ENCODE data around the gene CEBPB.

The CEBPB gene

DNA sequence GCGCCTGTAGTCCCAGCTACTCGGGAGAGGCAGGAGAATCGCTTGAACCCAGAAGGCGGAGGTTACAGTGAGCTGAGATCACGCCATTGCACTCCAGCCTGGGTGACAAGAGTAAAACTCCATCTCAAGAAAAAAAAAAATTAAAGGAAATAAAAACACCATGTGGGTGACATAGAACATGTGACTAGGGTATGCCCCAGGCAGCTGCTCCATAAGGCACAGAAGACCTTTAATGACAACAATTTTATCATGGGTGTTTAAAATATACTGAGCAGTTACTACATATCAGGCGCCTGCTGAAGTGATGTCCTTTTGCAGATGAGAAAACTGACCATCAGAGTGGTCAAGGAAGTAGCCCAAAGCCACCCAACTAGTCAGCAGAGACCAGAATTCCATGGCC is 45.1 kb upstream of the CEBPB start:
- no peaks in the 10 kb centered on the region for H3K9me3 Mint-ChIP-seq
- H3K4me3 Mint-ChIP-seq, result no peak overlapping the region
- H3K4me1 Mint-ChIP-seq, result peaks cover 38% of the 10 kb centered on the region
- peaks cover 30% of the 10 kb centered on the region for H3K36me3 Mint-ChIP-seq (ENCODE audit: low read depth)
- no peaks in the 10 kb centered on the region for H3K27me3 Mint-ChIP-seq (ENCODE audit: low read depth)
- H3K27ac Mint-ChIP-seq, result no peak overlapping the region
- TF ChIP-seq, protein P1, sequence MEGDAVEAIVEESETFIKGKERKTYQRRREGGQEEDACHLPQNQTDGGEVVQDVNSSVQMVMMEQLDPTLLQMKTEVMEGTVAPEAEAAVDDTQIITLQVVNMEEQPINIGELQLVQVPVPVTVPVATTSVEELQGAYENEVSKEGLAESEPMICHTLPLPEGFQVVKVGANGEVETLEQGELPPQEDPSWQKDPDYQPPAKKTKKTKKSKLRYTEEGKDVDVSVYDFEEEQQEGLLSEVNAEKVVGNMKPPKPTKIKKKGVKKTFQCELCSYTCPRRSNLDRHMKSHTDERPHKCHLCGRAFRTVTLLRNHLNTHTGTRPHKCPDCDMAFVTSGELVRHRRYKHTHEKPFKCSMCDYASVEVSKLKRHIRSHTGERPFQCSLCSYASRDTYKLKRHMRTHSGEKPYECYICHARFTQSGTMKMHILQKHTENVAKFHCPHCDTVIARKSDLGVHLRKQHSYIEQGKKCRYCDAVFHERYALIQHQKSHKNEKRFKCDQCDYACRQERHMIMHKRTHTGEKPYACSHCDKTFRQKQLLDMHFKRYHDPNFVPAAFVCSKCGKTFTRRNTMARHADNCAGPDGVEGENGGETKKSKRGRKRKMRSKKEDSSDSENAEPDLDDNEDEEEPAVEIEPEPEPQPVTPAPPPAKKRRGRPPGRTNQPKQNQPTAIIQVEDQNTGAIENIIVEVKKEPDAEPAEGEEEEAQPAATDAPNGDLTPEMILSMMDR (IDR thresholded peaks at IDR 0.05; ENCODE audit: unreplicated experiment in 3 of 3), result no peak

DNA sequence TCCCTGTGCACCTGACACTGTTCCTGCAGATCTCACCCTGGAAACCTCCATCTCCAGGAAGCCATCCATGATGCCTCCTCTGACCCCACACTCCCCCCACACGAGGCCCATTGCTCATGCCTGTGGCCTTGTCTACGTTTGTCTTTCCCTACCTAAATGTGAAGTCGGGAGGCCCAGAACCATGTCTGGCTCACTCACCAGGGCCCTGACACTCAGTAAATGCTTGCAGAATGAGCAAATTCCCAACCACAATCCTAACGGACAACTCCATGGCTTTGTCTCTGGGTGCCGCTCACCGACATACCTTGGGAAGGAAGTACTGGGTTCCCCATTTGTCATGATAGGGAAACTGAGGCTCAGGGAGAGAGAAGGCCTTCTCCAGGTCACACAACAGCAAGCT is 44.4 kb upstream of the CEBPB start:
- TF ChIP-seq, protein P1 (IDR thresholded peaks at IDR 0.05; ENCODE audit: unreplicated experiment in 3 of 3), result no peak
- Mint-ChIP-seq H3K4me3 (no peak overlapping the region), H3K36me3 (ENCODE audit: low read depth) (peaks cover 28% of the 10 kb centered on the region), H3K27ac (no peak overlapping the region), H3K4me1 (peaks cover 44% of the 10 kb centered on the region), H3K9me3 (no peaks in the 10 kb centered on the region), H3K27me3 (ENCODE audit: low read depth) (no peaks in the 10 kb centered on the region)

DNA sequence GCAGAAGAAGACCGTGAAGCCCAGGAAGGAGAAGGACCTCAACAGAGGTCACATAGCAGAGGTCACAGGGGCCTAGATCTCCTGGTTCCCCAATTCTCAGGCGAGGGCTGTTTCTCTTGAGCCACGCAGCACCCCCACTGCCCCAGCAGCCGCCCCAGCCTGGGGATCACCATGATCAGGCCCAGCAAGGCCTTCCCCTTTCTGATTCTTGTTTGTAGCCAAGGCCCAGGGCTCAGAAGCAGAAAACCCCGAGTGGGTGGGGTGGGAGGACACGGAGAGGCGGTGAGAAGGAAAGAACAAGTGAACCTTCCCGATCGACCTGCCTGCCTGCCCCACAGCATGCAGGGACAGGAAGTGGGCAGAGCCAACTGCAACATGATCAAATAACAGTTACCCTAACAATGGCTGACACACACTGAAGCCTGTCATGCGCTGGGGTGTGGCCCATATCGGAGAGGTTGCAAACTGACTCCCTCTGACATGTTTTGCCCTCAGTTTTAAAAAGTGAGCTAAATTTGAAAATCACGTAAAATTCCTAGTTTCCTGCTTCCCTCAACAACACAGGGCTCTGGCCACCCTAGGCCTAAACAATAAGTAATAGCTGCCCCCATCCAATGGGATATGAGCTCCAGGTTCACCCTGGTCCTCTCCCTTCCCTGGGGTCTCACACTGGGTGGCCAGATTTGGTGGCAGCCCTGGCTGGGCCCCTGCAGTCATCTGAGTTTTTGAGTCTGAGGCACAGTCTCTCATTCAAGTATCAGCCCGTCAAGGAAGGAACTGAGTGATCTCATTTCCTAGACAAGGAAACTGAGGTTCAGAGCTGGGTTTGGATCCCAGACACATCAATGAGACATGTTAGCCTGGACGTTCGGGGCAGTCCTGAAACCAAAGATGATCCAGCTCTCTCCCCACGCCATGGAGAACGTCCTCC is 43.6 kb upstream of the CEBPB start:
- Mint-ChIP-seq H3K9me3 (no peaks in the 10 kb centered on the region), H3K27me3 (ENCODE audit: low read depth) (no peaks in the 10 kb centered on the region), H3K4me3 (no peak overlapping the region), H3K4me1 (peaks cover 52% of the 10 kb centered on the region), H3K36me3 (ENCODE audit: low read depth) (peaks cover 24% of the 10 kb centered on the region), H3K27ac (peak overlapping the region in 2 of 3 experiments; percentile 50 to 51)
- TF ChIP-seq, protein P1 (IDR thresholded peaks at IDR 0.05; ENCODE audit: unreplicated experiment in 3 of 3), result no peak

DNA sequence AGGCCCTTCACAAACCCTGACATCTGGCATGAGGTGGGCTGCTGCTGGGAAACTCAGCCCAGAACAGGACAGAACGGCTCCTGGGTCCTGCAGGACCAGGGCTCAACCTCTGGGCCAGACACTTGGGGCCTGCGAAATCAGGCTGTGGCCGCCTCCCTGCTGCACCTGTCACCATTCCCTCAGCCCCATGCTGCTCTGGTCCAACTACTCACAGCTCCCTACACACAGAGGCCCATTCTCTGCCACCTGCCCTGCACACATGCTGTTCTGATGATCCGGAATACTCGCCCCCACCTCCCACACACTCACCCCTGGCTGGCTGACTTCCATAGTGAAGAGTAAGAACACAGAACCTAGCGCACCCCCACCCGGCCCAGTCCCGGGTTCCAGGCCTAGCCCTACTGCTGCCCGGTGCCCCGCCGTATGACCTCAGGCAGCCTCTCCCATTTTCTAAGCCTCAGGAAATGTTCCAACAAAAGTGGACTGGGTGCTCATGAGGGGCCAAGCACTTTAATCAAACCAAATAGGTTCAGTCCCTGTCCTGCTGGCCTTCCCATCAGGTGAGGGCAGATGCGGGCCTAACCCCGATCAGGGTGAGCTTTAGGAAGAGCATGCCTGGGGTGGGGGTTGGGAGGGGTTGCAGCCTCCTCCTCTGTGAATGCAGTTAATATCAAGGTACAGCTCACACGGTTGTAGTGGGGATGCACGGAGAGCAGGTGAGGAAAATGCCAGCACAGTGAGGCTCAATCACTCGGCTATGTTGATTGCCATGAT is 41.0 kb upstream of the CEBPB start:
- Mint-ChIP-seq H3K4me1 (peaks cover 70% of the 10 kb centered on the region), H3K36me3 (ENCODE audit: low read depth) (peaks cover 11% of the 10 kb centered on the region), H3K4me3 (peak overlapping the region; percentile 36 to 70 (median 66)), H3K27me3 (ENCODE audit: low read depth) (no peaks in the 10 kb centered on the region), H3K9me3 (no peaks in the 10 kb centered on the region), H3K27ac (peak overlapping the region; percentile 49 to 77 (median 56))
- TF ChIP-seq, protein P1 (IDR thresholded peaks at IDR 0.05; ENCODE audit: unreplicated experiment in 3 of 3), result no peak

DNA sequence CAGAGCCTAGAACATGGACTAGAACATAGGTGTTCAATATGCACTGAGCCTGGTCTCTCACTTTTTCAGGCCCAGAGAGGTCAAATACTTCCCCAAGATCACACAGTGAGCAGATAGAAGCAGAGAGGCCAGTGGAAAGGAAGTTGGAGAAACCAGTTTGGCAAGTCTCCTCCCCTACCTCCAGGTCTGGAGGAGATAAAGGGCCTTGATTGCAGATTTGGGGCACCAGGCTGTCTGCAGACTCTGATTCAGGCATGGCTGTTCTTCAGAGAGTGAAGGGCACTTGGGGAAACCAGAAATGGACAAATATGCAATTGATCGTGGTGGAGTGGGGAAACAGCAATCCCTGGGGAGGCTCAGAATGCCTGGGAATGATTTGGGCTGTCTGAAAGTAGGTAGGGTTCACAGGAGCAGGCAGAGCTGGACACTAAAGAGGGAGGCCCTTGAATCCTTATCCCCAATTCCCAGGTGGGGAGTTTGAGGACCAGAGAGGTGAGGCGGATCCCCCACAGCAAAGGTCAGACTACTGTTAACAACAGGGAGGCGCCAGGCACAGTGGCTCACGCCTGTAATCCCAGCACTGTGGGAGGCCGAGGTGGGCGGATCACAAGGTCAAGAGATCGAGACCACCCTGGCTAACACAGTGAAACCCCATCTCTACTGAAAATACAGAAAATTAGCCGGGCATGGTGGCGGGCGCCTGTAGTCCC is 39.4 kb upstream of the CEBPB start:
- Mint-ChIP-seq H3K4me3 (peak overlapping the region; percentile 86 to 88 (median 87)), H3K27ac (peak overlapping the region; percentile 20 to 73 (median 55)), H3K36me3 (ENCODE audit: low read depth) (peaks cover 11% of the 10 kb centered on the region), H3K4me1 (peaks cover 66% of the 10 kb centered on the region), H3K27me3 (ENCODE audit: low read depth) (peaks cover 4% of the 10 kb centered on the region), H3K9me3 (no peaks in the 10 kb centered on the region)
- TF ChIP-seq, protein P1 (IDR thresholded peaks at IDR 0.05; ENCODE audit: unreplicated experiment in 3 of 3), result no peak

Data from nephron (organoid).